H1 (cell line): ENCODE data around the gene MCC. TPM values are rescaled to one million over a fixed set of nuclear protein-coding genes. Genes with fewer than 3 reads are reported as not detected.

Experiments used
- CTCF ChIA-PET: fragments of 300-600 bp; sonication (Branson Sonifier 250); formaldehyde crosslinking; loops from one replicate; lab custom pipeline; 2021; ENCODE audit not compliant: partially characterized antibody; lab: Charles Lee
- POLR2A ChIA-PET: fragments of 300-600 bp; sonication (Branson Sonifier 250); formaldehyde crosslinking; loops from one replicate; lab custom pipeline; 2021; ENCODE audit warnings: inconsistent platforms; ENCODE audit not compliant: partially characterized antibody; lab: Charles Lee
- DNase-seq, 2 experiments: peaks; one replicate each; pipeline versions ENCODE4 v3.0.0 to v3.0.0-alpha.2; 2010 to 2022; ENCODE audit warnings: low spot score in 2 of 2, low read depth in 1 of 2, mixed read lengths in 1 of 2
- FAIRE-seq: peaks from 2 replicates; lab custom pipeline; 2011; peaks lifted over from hg19 to GRCh38; lab: Jason Lieb, UNC
- H2AFZ ChIP-seq: 2 replicates; pipeline ENCODE4 v1.8.1; 2012; ENCODE audit warnings: low read length, inconsistent platforms
- H2AK5ac ChIP-seq: 2 replicates; pipeline ENCODE4 v1.6.1; 2013; ENCODE audit warnings: low read depth, low read length
- H2BK120ac ChIP-seq: replicated peaks from 2 replicates; pipeline ENCODE3; 2013; ENCODE audit warnings: low read depth, low read length, inconsistent platforms
- H2BK12ac ChIP-seq: 2 replicates; pipeline ENCODE4 v1.6.1; 2013; ENCODE audit warnings: low read depth, low read length
- H2BK15ac ChIP-seq: 2 replicates; pipeline ENCODE4 v1.6.1; 2013; ENCODE audit warnings: low read length
- H2BK20ac ChIP-seq: 2 replicates; pipeline ENCODE4 v1.6.1; 2013; ENCODE audit warnings: low read length
- H2BK5ac ChIP-seq: 2 replicates; pipeline ENCODE4 v1.6.1; 2013; ENCODE audit warnings: low read depth, low read length
- H3K14ac ChIP-seq: 2 replicates; pipeline ENCODE4 v1.6.1; 2013; ENCODE audit warnings: inconsistent platforms; ENCODE audit not compliant: insufficient read length
- H3K18ac ChIP-seq: 2 replicates; pipeline ENCODE4 v1.6.1; 2013; ENCODE audit warnings: low read length; ENCODE audit errors: extremely low read depth
- H3K23ac ChIP-seq: 2 replicates; pipeline ENCODE4 v1.6.1; 2013; ENCODE audit warnings: inconsistent platforms; ENCODE audit not compliant: insufficient read length
- H3K23me2 ChIP-seq: 2 replicates; pipeline ENCODE4 v1.6.1; 2013; ENCODE audit warnings: low read depth, low read length
- H3K27ac ChIP-seq: 2 replicates; pipeline ENCODE4 v1.6.1; 2011; ENCODE audit warnings: low read depth, low read length, inconsistent platforms
- H3K27me3 ChIP-seq, 4 experiments: replicated peaks in 1 of 4; 1 replicate in 1 of 4; 2 replicates in 3 of 4; pipeline versions ENCODE4 v1.6.1 to v1.8.1; 2011 to 2013; ENCODE audit warnings: low read length in 3 of 4, mild to moderate bottlenecking in 3 of 4, inconsistent platforms in 2 of 4, mixed read lengths in 2 of 4, moderate library complexity in 1 of 4; ENCODE audit not compliant: control insufficient read depth in 3 of 4, insufficient read depth in 3 of 4; ENCODE audit errors: extremely low read depth in 1 of 4
- H3K36me3 ChIP-seq, 4 experiments: 2 replicates each; pipeline versions ENCODE4 v1.6.1 to v1.8.1; 2011 to 2013; ENCODE audit warnings: mild to moderate bottlenecking in 4 of 4, low read length in 3 of 4, moderate library complexity in 2 of 4, control low read depth in 1 of 4, inconsistent platforms in 1 of 4; ENCODE audit not compliant: insufficient read depth in 4 of 4, control insufficient read depth in 2 of 4
- H3K4ac ChIP-seq: replicated peaks from 2 replicates; pipeline ENCODE3; 2013; ENCODE audit warnings: low read length, low read depth, mixed read lengths, inconsistent platforms; ENCODE audit not compliant: insufficient read length
- H3K4me1 ChIP-seq, 4 experiments: replicated peaks in 1 of 4; 1 replicate in 1 of 4; 2 replicates in 3 of 4; pipeline versions ENCODE4 v1.6.1 to v1.8.1; 2011 to 2013; ENCODE audit warnings: low read length in 3 of 4, inconsistent platforms in 2 of 4, mixed read lengths in 1 of 4; ENCODE audit not compliant: insufficient read depth in 4 of 4, control insufficient read depth in 3 of 4
- H3K4me2 ChIP-seq, 2 experiments: 2 replicates each; pipeline versions ENCODE4 v1.6.1 to v1.8.1; 2011 to 2013; ENCODE audit warnings: low read depth in 2 of 2, low read length in 2 of 2, control low read depth in 1 of 2, inconsistent platforms in 1 of 2, mild to moderate bottlenecking in 1 of 2; ENCODE audit not compliant: insufficient read depth in 1 of 2
- H3K4me3 ChIP-seq, 4 experiments: fragments of 200-600, 300-600 bp in 1 of 4; sonication (generic), shearing (Covaris generic), sonication (Bioruptor Twin) in 1 of 4; 2 replicates each; pipeline versions ENCODE4 v1.5.1 to v1.8.1; 2011 to 2016; ENCODE audit warnings: low read length in 4 of 4, low read depth in 3 of 4, control low read depth in 2 of 4, inconsistent platforms in 2 of 4, mild to moderate bottlenecking in 2 of 4, mixed read lengths in 1 of 4, moderate library complexity in 1 of 4; ENCODE audit not compliant: insufficient read depth in 2 of 4; ENCODE audit errors: extremely low read depth in 1 of 4
- H3K56ac ChIP-seq: replicated peaks from 2 replicates; pipeline ENCODE3; 2013; ENCODE audit warnings: low read depth, mild to moderate bottlenecking, mixed read lengths, low read length, inconsistent platforms; ENCODE audit not compliant: insufficient read length
- H3K79me1 ChIP-seq: 2 replicates; pipeline ENCODE4 v1.6.1; 2013; ENCODE audit warnings: low read depth, low read length, control low read depth
- H3K79me2 ChIP-seq, 2 experiments: 2 replicates each; pipeline versions ENCODE4 v1.6.1 to v1.8.1; 2012 to 2013; ENCODE audit warnings: low read length in 2 of 2, mild to moderate bottlenecking in 2 of 2, inconsistent platforms in 1 of 2; ENCODE audit not compliant: insufficient read depth in 2 of 2, control insufficient read depth in 1 of 2
- H3K9ac ChIP-seq, 4 experiments: replicated peaks in 1 of 4; 1 replicate in 1 of 4; 2 replicates in 3 of 4; pipeline versions ENCODE4 v1.6.1 to v1.8.1; 2011 to 2013; ENCODE audit warnings: low read depth in 3 of 4, low read length in 3 of 4, control low read depth in 2 of 4, mild to moderate bottlenecking in 2 of 4, moderate library complexity in 2 of 4, inconsistent platforms in 1 of 4; ENCODE audit errors: extremely low read depth in 1 of 4
- H3K9me3 ChIP-seq, 2 experiments: 2 replicates each; pipeline versions ENCODE4 v1.6.1 to v1.8.1; 2012 to 2013; ENCODE audit warnings: mild to moderate bottlenecking in 2 of 2, moderate library complexity in 2 of 2, control low read depth in 1 of 2, inconsistent platforms in 1 of 2, low read depth in 1 of 2, low read length in 1 of 2, mixed read lengths in 1 of 2; ENCODE audit not compliant: insufficient read depth in 2 of 2
- H4K20me1 ChIP-seq, 2 experiments: replicated peaks in 1 of 2; 2 replicates each; pipeline versions ENCODE3 to v1.8.1; 2011 to 2013; ENCODE audit warnings: inconsistent platforms in 2 of 2, low read length in 2 of 2, mild to moderate bottlenecking in 1 of 2; ENCODE audit not compliant: insufficient read depth in 2 of 2, control insufficient read depth in 1 of 2
- H4K5ac ChIP-seq: 2 replicates; pipeline ENCODE4 v1.6.1; 2013; ENCODE audit warnings: low read length, low read depth, mixed read lengths, inconsistent platforms; ENCODE audit not compliant: insufficient read length
- H4K8ac ChIP-seq: 2 replicates; pipeline ENCODE4 v1.8.0; 2013; ENCODE audit warnings: mild to moderate bottlenecking, moderate library complexity, low read length, inconsistent platforms; ENCODE audit not compliant: insufficient read depth; ENCODE audit errors: extremely low read depth
- H4K91ac ChIP-seq: replicated peaks from 2 replicates; pipeline ENCODE3; 2013; ENCODE audit warnings: low read length, mixed read lengths, inconsistent platforms; ENCODE audit not compliant: insufficient read length
- ATF2 ChIP-seq: IDR thresholded peaks from 2 replicates; pipeline ENCODE4 v1.6.1; 2012; ENCODE audit warnings: low read length, inconsistent platforms
- BACH1 ChIP-seq: IDR thresholded peaks from 2 replicates; pipeline ENCODE4 v1.6.1; 2012; ENCODE audit warnings: low read length, improper control_type of control experiment
- POLR2A ChIP-seq, 2 experiments: IDR thresholded peaks; 1 replicate in 1 of 2; 2 replicates in 1 of 2; pipeline ENCODE4 v1.6.1; 2011; ENCODE audit warnings: low read depth in 2 of 2, low read length in 2 of 2, mild to moderate bottlenecking in 2 of 2; ENCODE audit errors: control extremely low read depth in 1 of 2
- WGBS, 2 experiments: shearing (Covaris generic) in 1 of 2; methylation state at CpG; one replicate each; pipeline versions ENCODE4 v1.1.6 to v1.1.7; 2013 to 2015; ENCODE audit warnings: low lambda C conversion rate in 2 of 2, mixed read lengths in 2 of 2, inconsistent platforms in 1 of 2, low coverage in 1 of 2, missing lambda C conversion rate in 1 of 2; ENCODE audit not compliant: insufficient replicate concordance in 2 of 2, insufficient coverage in 1 of 2, insufficient read length in 1 of 2; ENCODE audit errors: extremely low coverage in 1 of 2, missing lambda C conversion rate in 1 of 2; 5-methylcytosine and 5-hydroxymethylcytosine counted together
- polyA plus RNA-seq, 7 experiments: library from polyadenylated mRNA; depleted of rRNA in 3 of 7; stranded (reverse) in 5 of 7; unstranded in 2 of 7; fragments of >200 nt in 5 of 7; fragments of 200-250 nt in 2 of 7; gene quantifications; 1 replicate in 5 of 7; 2 replicates in 1 of 7; 4 replicates in 1 of 7; pipeline versions ENCODE4 v1.2.1 to v1.2.3, GENCODE V29; 2011 to 2013; ENCODE audit warnings: missing spikeins in 2 of 7, mixed read lengths in 2 of 7
- total RNA-seq: library from RNA; stranded (reverse); fragmentation: NEBNext Ultra II Directional; extraction: Animal tissue kit (Norgen Biotek cat#: 25700); gene quantifications from 2 replicates; pipeline ENCODE4 v1.2.1, GENCODE V29; 2021

MCC gene
- total and polyA plus RNA-seq, 2 of the 8 experiments (the other 6 are each of a cell fraction or from before 2014, with no cell fraction given): 2.6 to 18.3 TPM

GRCh38 chr5:113371721-113372196 lies 116.5 kb downstream of the MCC start:
- Histone ChIP-seq H4K8ac (no peak overlapping the region), H4K20me1 (no peaks in the 10 kb centered on the region), H3K36me3 (no peaks in the 10 kb centered on the region), H3K4me1 (no peaks in the 10 kb centered on the region), H3K27me3 (no peaks in the 10 kb centered on the region), H2AK5ac (no peak overlapping the region), H3K56ac (no peak overlapping the region), H2BK15ac (no peak overlapping the region), H2AFZ (no peak overlapping the region), H3K4me3 (no peak overlapping the region), H3K79me2 (no peaks in the 10 kb centered on the region), H2BK20ac (no peak overlapping the region), H3K23me2 (no peaks in the 10 kb centered on the region), H2BK120ac (no peak overlapping the region), H2BK12ac (no peak overlapping the region), H3K4ac (no peak overlapping the region), H4K91ac (no peak overlapping the region), H3K4me2 (no peak overlapping the region), H3K9me3 (no peaks in the 10 kb centered on the region), H4K5ac (no peak overlapping the region), H3K14ac (no peak overlapping the region), H3K18ac (no peak overlapping the region), H3K27ac (no peak overlapping the region), H3K23ac (no peak overlapping the region), H2BK5ac (no peak overlapping the region), H3K9ac (no peak overlapping the region), H3K79me1 (no peaks in the 10 kb centered on the region)
- no peak for TF ChIP-seq ATF2
- no peak for TF ChIP-seq BACH1
- no peak for TF ChIP-seq POLR2A (IDR thresholded peaks at IDR 0.05; ENCODE audit: control extremely low read depth in 1 of 2, low read depth in 2 of 2, low read length in 2 of 2)
- POLR2A ChIA-PET: no interaction called here
- 80% methylated on average over 2 of the region's 2 CpGs; no CpG with 5 or more reads in 1 of the 2 experiments for WGBS, 2 experiments
- DNase-seq (no peak), FAIRE-seq (no peak)
- CTCF ChIA-PET: interaction anchor here (0.8 kb wide), 1 partner anchor 138 kb away, joined by 4 read pairs; no protein-coding TSS in a partner anchor
